ENCODE data around the gene TSPO2. TPM values are rescaled to one million over a fixed set of nuclear protein-coding genes. Genes with fewer than 3 reads are reported as not detected.

Gene TSPO2, protein sequence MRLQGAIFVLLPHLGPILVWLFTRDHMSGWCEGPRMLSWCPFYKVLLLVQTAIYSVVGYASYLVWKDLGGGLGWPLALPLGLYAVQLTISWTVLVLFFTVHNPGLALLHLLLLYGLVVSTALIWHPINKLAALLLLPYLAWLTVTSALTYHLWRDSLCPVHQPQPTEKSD
- total RNA-seq = not detected

DNA sequence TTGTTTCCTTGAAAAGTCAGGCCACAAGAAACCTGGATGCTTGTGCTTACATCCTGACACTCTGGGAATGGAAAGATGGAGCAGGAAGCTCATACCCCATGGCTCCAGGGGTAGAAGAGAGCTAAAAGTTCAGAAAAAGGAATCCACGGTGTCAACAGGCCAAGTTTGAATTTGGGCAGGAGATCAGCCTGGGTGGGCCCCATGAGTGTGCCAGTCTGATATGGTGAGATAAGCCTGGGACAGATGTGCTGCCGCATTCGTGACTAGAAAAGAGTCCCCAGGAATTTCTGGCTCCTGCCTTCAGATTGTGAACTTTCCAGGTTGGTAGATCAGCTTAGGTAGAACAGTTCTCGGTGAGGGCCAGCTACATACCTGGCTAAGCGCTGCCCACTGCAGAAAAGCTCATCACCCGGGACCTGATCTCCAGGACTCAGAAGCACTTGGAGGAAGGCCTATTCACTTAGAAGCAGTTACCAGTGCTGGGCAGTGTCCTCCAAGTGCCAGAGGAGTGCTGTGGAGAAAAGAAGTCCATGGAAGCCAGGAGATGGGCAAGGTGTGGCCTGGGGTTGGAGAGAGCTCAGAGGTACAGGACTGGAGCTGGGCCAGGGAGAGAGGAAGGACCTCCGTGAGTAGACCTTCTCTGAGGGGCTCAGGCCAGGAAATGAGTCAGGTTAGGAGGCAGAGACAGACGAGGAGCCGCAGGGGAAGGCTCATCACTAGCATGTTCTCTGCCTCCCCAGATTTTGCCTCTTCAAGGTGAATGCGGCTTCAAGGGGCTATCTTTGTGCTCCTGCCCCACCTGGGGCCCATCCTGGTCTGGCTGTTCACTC, at the start of gene TSPO2:
TSPO2 (plus strand) TSS at position 242 of the 830 bp plus-strand sequence; CDS start at position 761, 519 bp downstream.
- no peak within 1 kb of the TSS for H3K4me3 ChIP-seq
- no peaks in the 10 kb centered on the region for H3K27me3 ChIP-seq
- DNase-seq (no peak), ATAC-seq (ENCODE audit: low FRiP score in 2 of 2) (no peak)
- no peak for TF ChIP-seq POLR2AphosphoS5 (IDR thresholded peaks at IDR 0.05)
- no peak for TF ChIP-seq POLR2A (IDR thresholded peaks at IDR 0.05)
- TF ChIP-seq EP300 (IDR thresholded peaks at IDR 0.05) = no peak
- TF ChIP-seq, protein P1, sequence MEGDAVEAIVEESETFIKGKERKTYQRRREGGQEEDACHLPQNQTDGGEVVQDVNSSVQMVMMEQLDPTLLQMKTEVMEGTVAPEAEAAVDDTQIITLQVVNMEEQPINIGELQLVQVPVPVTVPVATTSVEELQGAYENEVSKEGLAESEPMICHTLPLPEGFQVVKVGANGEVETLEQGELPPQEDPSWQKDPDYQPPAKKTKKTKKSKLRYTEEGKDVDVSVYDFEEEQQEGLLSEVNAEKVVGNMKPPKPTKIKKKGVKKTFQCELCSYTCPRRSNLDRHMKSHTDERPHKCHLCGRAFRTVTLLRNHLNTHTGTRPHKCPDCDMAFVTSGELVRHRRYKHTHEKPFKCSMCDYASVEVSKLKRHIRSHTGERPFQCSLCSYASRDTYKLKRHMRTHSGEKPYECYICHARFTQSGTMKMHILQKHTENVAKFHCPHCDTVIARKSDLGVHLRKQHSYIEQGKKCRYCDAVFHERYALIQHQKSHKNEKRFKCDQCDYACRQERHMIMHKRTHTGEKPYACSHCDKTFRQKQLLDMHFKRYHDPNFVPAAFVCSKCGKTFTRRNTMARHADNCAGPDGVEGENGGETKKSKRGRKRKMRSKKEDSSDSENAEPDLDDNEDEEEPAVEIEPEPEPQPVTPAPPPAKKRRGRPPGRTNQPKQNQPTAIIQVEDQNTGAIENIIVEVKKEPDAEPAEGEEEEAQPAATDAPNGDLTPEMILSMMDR (IDR thresholded peaks at IDR 0.05) = no peak
- H3K27ac ChIP-seq = no peak within 1 kb of the TSS
- WGBS, 2 donors = 88 to 93% methylated on average over 8 to 10 of the region's 10 CpGs
- no peaks in the 10 kb centered on the region for H3K9me3 ChIP-seq
- no peaks in the 10 kb centered on the region for H3K36me3 ChIP-seq
- peaks cover 0 to 9% (median 4%) of the 10 kb centered on the region in 4 donors for H3K4me1 ChIP-seq

DNA sequence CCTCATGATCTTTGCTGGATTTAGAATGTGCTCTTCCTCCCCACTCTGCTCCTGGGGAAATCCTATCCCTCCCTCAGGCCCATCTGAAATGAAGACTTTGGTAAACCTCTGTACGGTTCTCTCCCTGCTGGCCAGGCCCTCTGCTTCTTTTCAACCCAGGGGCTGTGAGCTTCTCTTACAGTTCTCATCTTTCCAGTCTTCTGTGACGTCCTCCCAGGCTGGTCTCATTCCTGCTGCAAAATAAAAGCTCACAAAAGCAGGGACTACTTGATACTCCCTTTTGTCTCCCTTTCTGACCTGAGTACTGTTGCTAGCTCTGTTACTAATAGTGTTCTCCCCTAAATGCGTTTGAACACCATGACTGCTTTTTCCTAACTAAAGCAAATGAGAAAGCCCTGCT, 49.5 kb upstream of the TSPO2 start:
- Histone ChIP-seq H3K27me3 (no peaks in the 10 kb centered on the region), H3K4me3 (no peak overlapping the region), H3K4me1 (peaks cover 0 to 16% (median 12%) of the 10 kb centered on the region in 4 donors), H3K36me3 (no peaks in the 10 kb centered on the region), H3K9me3 (no peaks in the 10 kb centered on the region), H3K27ac (no peak overlapping the region)
- TF ChIP-seq EP300 (IDR thresholded peaks at IDR 0.05) (no peak), POLR2AphosphoS5 (IDR thresholded peaks at IDR 0.05) (no peak), POLR2A (IDR thresholded peaks at IDR 0.05) (no peak)
- TF ChIP-seq, protein P1 (IDR thresholded peaks at IDR 0.05) = no peak
- WGBS, 2 donors = 76 to 89% methylated on average over 3 of the region's 3 CpGs
- ATAC-seq (ENCODE audit: low FRiP score in 2 of 2) (no peak), DNase-seq (no peak)

DNA sequence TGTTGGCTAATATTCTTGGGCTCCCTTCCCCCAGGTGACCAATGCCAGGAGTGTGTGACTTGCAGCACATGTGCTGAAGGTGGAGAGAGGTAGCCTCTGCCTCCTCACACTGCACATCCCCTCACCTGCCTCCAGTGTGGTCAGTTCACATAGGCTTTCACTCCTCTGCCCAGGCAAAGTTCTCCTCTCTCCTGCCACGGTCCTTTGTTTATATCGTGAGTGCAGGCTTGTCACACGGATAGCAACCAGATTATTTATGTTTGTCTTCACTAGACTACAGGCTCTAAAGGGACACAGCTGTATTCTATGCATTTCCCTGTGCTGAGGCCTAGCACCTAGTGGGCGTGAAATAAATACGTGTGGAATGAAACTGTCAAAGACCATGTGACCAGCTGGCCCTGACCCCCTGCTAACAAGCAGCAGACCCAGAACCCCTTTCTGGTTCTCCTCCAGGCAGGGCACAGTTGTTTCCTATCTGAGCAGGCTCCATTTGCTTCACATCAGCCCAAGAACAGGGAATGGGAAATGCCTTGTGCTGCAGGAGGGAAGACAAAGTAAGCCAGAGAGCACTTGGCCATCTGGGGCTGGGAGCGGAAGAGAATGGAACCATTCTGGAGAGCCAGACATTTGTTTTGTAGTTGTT, 45.6 kb upstream of the TSPO2 start:
- peaks cover 0 to 23% (median 13%) of the 10 kb centered on the region in 4 donors for H3K4me1 ChIP-seq
- no peaks in the 10 kb centered on the region for H3K36me3 ChIP-seq
- no peak for ATAC-seq (ENCODE audit: low FRiP score in 2 of 2)
- peak in 1 of 2 donors; percentile 33 for DNase-seq
- H3K27me3 ChIP-seq = no peaks in the 10 kb centered on the region
- TF ChIP-seq POLR2A (IDR thresholded peaks at IDR 0.05) (no peak), EP300 (IDR thresholded peaks at IDR 0.05) (no peak), POLR2AphosphoS5 (IDR thresholded peaks at IDR 0.05) (no peak)
- TF ChIP-seq, protein P1 (IDR thresholded peaks at IDR 0.05) = no peak
- WGBS, 2 donors = 44 to 55% methylated on average over 6 of the region's 6 CpGs
- H3K4me3 ChIP-seq = no peak overlapping the region
- peak overlapping the region; percentile 4 to 70 (median 60) for H3K27ac ChIP-seq
- H3K9me3 ChIP-seq = no peaks in the 10 kb centered on the region

DNA sequence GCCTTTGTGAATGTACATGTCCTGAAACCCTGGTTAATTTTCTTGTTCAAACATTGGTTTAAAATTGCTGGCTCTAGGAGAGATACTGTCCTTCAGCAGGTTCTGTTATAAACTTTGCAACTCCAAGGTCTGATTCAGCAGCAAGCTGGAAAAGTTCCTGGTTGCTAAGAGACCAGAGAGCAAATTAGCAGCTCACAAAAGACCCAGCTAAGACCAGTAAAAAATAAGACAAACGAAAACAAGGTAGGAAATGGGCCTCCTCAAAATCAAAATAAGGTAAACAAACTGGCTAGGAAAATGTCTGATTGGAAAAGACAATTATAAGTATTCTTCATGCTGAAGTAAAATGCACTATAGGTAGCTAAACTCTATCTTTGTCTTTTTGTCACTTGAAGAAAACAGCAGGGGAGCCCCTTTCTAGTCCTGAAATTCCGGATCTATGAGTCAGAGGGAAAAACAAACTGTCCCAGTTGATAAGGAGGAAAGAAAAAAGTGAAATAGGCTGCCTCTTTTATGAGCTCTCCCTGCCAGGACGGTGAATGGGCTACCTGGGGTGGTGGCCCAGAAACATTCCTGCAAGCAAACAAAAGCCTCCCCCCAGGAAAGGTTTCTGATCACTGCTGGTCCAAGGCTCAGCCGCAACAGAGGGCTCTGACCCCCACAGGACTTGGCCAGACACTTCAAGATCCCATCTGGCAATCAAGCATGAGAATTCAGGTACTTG, 44.9 kb upstream of the TSPO2 start:
- 52 to 56% methylated on average over 4 of the region's 4 CpGs for WGBS, 2 donors
- no peak for ATAC-seq (ENCODE audit: low FRiP score in 2 of 2)

More for the DNA sequence above, 44.9 kb upstream of the TSPO2 start:
- TF ChIP-seq EP300 (IDR thresholded peaks at IDR 0.05) (no peak), POLR2AphosphoS5 (IDR thresholded peaks at IDR 0.05) (no peak), POLR2A (IDR thresholded peaks at IDR 0.05) (no peak)
- TF ChIP-seq, protein P1 (IDR thresholded peaks at IDR 0.05) = no peak
- Histone ChIP-seq H3K9me3 (no peaks in the 10 kb centered on the region), H3K4me1 (peaks cover 0 to 23% (median 13%) of the 10 kb centered on the region in 4 donors), H3K4me3 (no peak overlapping the region), H3K27me3 (no peaks in the 10 kb centered on the region), H3K27ac (peak overlapping the region; percentile 4 to 70 (median 60)), H3K36me3 (no peaks in the 10 kb centered on the region)
- peak in 1 of 2 donors; percentile 27 for DNase-seq

All from upper lobe of left lung (tissue), 6 donors.